Effector memory CD8-positive, alpha-beta T cell (primary cell): Measurements from ENCODE around the gene ASB10.

Experiments used
- ATAC-seq: fragments of 150-1000 bp; cut with Tn5 transposase; replicated peaks from 2 replicates; pipeline ENCODE4 v1.10.0; 2021; ENCODE audit warnings: mild to moderate bottlenecking, moderate library complexity
- DNase-seq, 3 experiments: peaks; one replicate each; pipeline ENCODE4 v3.0.0; 2021
- H3K27ac Mint-ChIP-seq, 2 donors: one replicate each; pipeline ENCODE4 v1.8.0; 2022; ENCODE audit warnings: mild to moderate bottlenecking in 2 of 2, mixed read lengths in 2 of 2, moderate library complexity in 2 of 2
- H3K27me3 Mint-ChIP-seq, 2 donors: one replicate each; pipeline ENCODE4 v1.8.0; 2022; ENCODE audit warnings: mixed read lengths in 2 of 2
- H3K36me3 Mint-ChIP-seq: one replicate; pipeline ENCODE4 v1.8.0; 2022; ENCODE audit warnings: mild to moderate bottlenecking, moderate library complexity, mixed read lengths; ENCODE audit not compliant: insufficient read depth
- H3K4me1 Mint-ChIP-seq, 2 donors: one replicate each; pipeline ENCODE4 v1.8.0; 2022; ENCODE audit warnings: low read depth in 2 of 2, mixed read lengths in 2 of 2
- H3K4me3 Mint-ChIP-seq, 2 donors: one replicate each; pipeline ENCODE4 v1.8.0; 2022; ENCODE audit warnings: mild to moderate bottlenecking in 2 of 2, mixed read lengths in 2 of 2, moderate library complexity in 2 of 2
- H3K9me3 Mint-ChIP-seq, 2 donors: one replicate each; pipeline ENCODE4 v1.8.0; 2022; ENCODE audit warnings: mixed read lengths in 2 of 2

ASB10 gene

GRCh38 chr7:151152643-151153513, 34.2 kb downstream of the ASB10 start:
- no peak overlapping the region for H3K4me3 Mint-ChIP-seq
- no peaks in the 10 kb centered on the region for H3K9me3 Mint-ChIP-seq
- no peaks in the 10 kb centered on the region for H3K4me1 Mint-ChIP-seq
- H3K27ac Mint-ChIP-seq: no peak overlapping the region
- no peaks in the 10 kb centered on the region for H3K36me3 Mint-ChIP-seq
- H3K27me3 Mint-ChIP-seq: peaks cover 22 to 37% of the 10 kb centered on the region in 2 donors
- ATAC-seq: no peak
- no peak for DNase-seq

GRCh38 chr7:151150388-151150787, 36.7 kb downstream of the ASB10 start:
- DNase-seq: no peak
- ATAC-seq: no peak
- no peaks in the 10 kb centered on the region for H3K36me3 Mint-ChIP-seq
- peaks cover 10 to 14% of the 10 kb centered on the region in 2 donors for H3K27me3 Mint-ChIP-seq
- H3K27ac Mint-ChIP-seq: no peak overlapping the region
- H3K4me3 Mint-ChIP-seq: no peak overlapping the region
- H3K9me3 Mint-ChIP-seq: no peaks in the 10 kb centered on the region
- H3K4me1 Mint-ChIP-seq: no peaks in the 10 kb centered on the region

GRCh38 chr7:151148319-151149259, 38.5 kb downstream of the ASB10 start:
- peaks cover 3% of the 10 kb centered on the region for H3K36me3 Mint-ChIP-seq
- no peak overlapping the region for H3K4me3 Mint-ChIP-seq
- ATAC-seq (no peak), DNase-seq (no peak)
- no peaks in the 10 kb centered on the region for H3K9me3 Mint-ChIP-seq
- peaks cover 0 to 5% of the 10 kb centered on the region in 2 donors for H3K27me3 Mint-ChIP-seq
- no peak overlapping the region for H3K27ac Mint-ChIP-seq
- H3K4me1 Mint-ChIP-seq: no peaks in the 10 kb centered on the region

GRCh38 chr7:151146761-151147160, 40.3 kb downstream of the ASB10 start:
- H3K27me3 Mint-ChIP-seq: peaks cover 0 to 5% of the 10 kb centered on the region in 2 donors
- no peak overlapping the region for H3K4me3 Mint-ChIP-seq
- DNase-seq (no peak), ATAC-seq (no peak)
- H3K27ac Mint-ChIP-seq: no peak overlapping the region
- no peaks in the 10 kb centered on the region for H3K4me1 Mint-ChIP-seq
- peaks cover 3% of the 10 kb centered on the region for H3K36me3 Mint-ChIP-seq
- no peaks in the 10 kb centered on the region for H3K9me3 Mint-ChIP-seq

- Mint-ChIP-seq H3K36me3 (peaks cover 3% of the 10 kb centered on the region), H3K9me3 (no peaks in the 10 kb centered on the region), H3K27me3 (peaks cover 0 to 5% of the 10 kb centered on the region in 2 donors), H3K4me1 (no peaks in the 10 kb centered on the region), H3K4me3 (no peak overlapping the region), H3K27ac (no peak overlapping the region)
- DNase-seq: no peak
- ATAC-seq: no peak
Observed at GRCh38 chr7:151144387-151144786, 42.7 kb downstream of the ASB10 start.

GRCh38 chr7:151143261-151144015, 43.6 kb downstream of the ASB10 start:
- Mint-ChIP-seq H3K36me3 (peaks cover 3% of the 10 kb centered on the region), H3K27me3 (no peaks in the 10 kb centered on the region), H3K4me1 (no peaks in the 10 kb centered on the region), H3K27ac (no peak overlapping the region), H3K4me3 (no peak overlapping the region), H3K9me3 (no peaks in the 10 kb centered on the region)
- no peak for ATAC-seq
- DNase-seq: no peak

GRCh38 chr7:151142686-151143040, 44.4 kb downstream of the ASB10 start:
- ATAC-seq: no peak
- no peak for DNase-seq
- Mint-ChIP-seq H3K9me3 (no peaks in the 10 kb centered on the region), H3K4me3 (no peak overlapping the region), H3K36me3 (peaks cover 3% of the 10 kb centered on the region), H3K27me3 (no peaks in the 10 kb centered on the region), H3K4me1 (no peaks in the 10 kb centered on the region), H3K27ac (no peak overlapping the region)

- H3K9me3 Mint-ChIP-seq: no peaks in the 10 kb centered on the region
- DNase-seq: no peak
- no peak overlapping the region for H3K27ac Mint-ChIP-seq
- H3K4me1 Mint-ChIP-seq: no peaks in the 10 kb centered on the region
- ATAC-seq: no peak
- no peak overlapping the region for H3K4me3 Mint-ChIP-seq
- H3K36me3 Mint-ChIP-seq: peaks cover 3% of the 10 kb centered on the region
- H3K27me3 Mint-ChIP-seq: no peaks in the 10 kb centered on the region
Observed at GRCh38 chr7:151141855-151142685, 45.0 kb downstream of the ASB10 start.

GRCh38 chr7:151141311-151141854, 45.7 kb downstream of the ASB10 start:
- H3K4me1 Mint-ChIP-seq: no peaks in the 10 kb centered on the region
- peaks cover 3% of the 10 kb centered on the region for H3K36me3 Mint-ChIP-seq

GRCh38 chr7:151140826-151141225, 46.2 kb downstream of the ASB10 start:
- ATAC-seq (no peak), DNase-seq (no peak)
- H3K4me1 Mint-ChIP-seq: no peaks in the 10 kb centered on the region
- H3K36me3 Mint-ChIP-seq: peaks cover 3% of the 10 kb centered on the region
- H3K9me3 Mint-ChIP-seq: no peaks in the 10 kb centered on the region
- no peaks in the 10 kb centered on the region for H3K27me3 Mint-ChIP-seq
- H3K4me3 Mint-ChIP-seq: no peak overlapping the region
- no peak overlapping the region for H3K27ac Mint-ChIP-seq

More at GRCh38 chr7:151141311-151141854, 45.7 kb downstream of the ASB10 start:
- no peak for DNase-seq
- H3K4me3 Mint-ChIP-seq: no peak overlapping the region
- H3K27ac Mint-ChIP-seq: no peak overlapping the region
- no peak for ATAC-seq
- H3K27me3 Mint-ChIP-seq: no peaks in the 10 kb centered on the region
- H3K9me3 Mint-ChIP-seq: no peaks in the 10 kb centered on the region

- no peak for DNase-seq
- H3K27me3 Mint-ChIP-seq: no peaks in the 10 kb centered on the region
Observed at GRCh38 chr7:151139791-151140190, 47.3 kb downstream of the ASB10 start.

GRCh38 chr7:151139071-151139790, 47.8 kb downstream of the ASB10 start:
- H3K36me3 Mint-ChIP-seq: no peaks in the 10 kb centered on the region
- no peak overlapping the region for H3K4me3 Mint-ChIP-seq
- DNase-seq (no peak), ATAC-seq (no peak)
- H3K9me3 Mint-ChIP-seq: no peaks in the 10 kb centered on the region
- no peaks in the 10 kb centered on the region for H3K4me1 Mint-ChIP-seq
- H3K27me3 Mint-ChIP-seq: no peaks in the 10 kb centered on the region
- no peak overlapping the region for H3K27ac Mint-ChIP-seq

More at GRCh38 chr7:151139791-151140190, 47.3 kb downstream of the ASB10 start:
- no peaks in the 10 kb centered on the region for H3K4me1 Mint-ChIP-seq
- H3K4me3 Mint-ChIP-seq: no peak overlapping the region
- peaks cover 3% of the 10 kb centered on the region for H3K36me3 Mint-ChIP-seq
- ATAC-seq: no peak
- H3K27ac Mint-ChIP-seq: no peak overlapping the region
- H3K9me3 Mint-ChIP-seq: no peaks in the 10 kb centered on the region
